Central memory CD8-positive, alpha-beta T cell (primary cell): ENCODE data around the gene NEMF.
"Not testable (repeated sequence)": the region's sequence is repeated elsewhere in the genome, so short reads cannot be mapped to it uniquely, and the experiment has no call there.

ENCODE experiments used
- ATAC-seq: fragments of 150-1000 bp; cut with Tn5 transposase; replicated peaks from 2 replicates; pipeline ENCODE4 v1.10.0; 2022; ENCODE audit warnings: mild to moderate bottlenecking, moderate FRiP score, moderate number of reproducible peaks; ENCODE audit not compliant: poor library complexity, severe bottlenecking; ENCODE audit errors: extremely low read depth
- DNase-seq, 2 donors: peaks; one replicate each; pipeline ENCODE4 v3.0.0; 2021; ENCODE audit warnings: low spot score in 2 of 2
- H3K27ac Mint-ChIP-seq: one replicate; pipeline ENCODE4 v1.8.0; 2022; ENCODE audit warnings: low read depth, mild to moderate bottlenecking, moderate library complexity, mixed read lengths
- H3K27me3 Mint-ChIP-seq: one replicate; pipeline ENCODE4 v1.8.0; 2022; ENCODE audit warnings: mixed read lengths
- H3K36me3 Mint-ChIP-seq: one replicate; pipeline ENCODE4 v1.8.0; 2022; ENCODE audit warnings: mild to moderate bottlenecking, moderate library complexity, mixed read lengths; ENCODE audit not compliant: insufficient read depth
- H3K4me1 Mint-ChIP-seq: one replicate; pipeline ENCODE4 v1.8.0; 2022; ENCODE audit warnings: mixed read lengths
- H3K4me3 Mint-ChIP-seq: one replicate; pipeline ENCODE4 v1.8.0; 2022; ENCODE audit warnings: mild to moderate bottlenecking, moderate library complexity, mixed read lengths
- H3K9me3 Mint-ChIP-seq: one replicate; pipeline ENCODE4 v1.8.0; 2022; ENCODE audit warnings: mixed read lengths

NEMF gene

GRCh38 chr14:49852301-49853157 lies at the start of gene NEMF:
NEMF (minus strand) TSS chr14:49852788; CDS start chr14:49852753, 35 bp downstream.
- peak; percentile 72 for ATAC-seq
- peaks cover 35% of the 10 kb centered on the region for H3K36me3 Mint-ChIP-seq
- peak within 1 kb of the TSS; percentile 99 for H3K4me3 Mint-ChIP-seq
- H3K27me3 Mint-ChIP-seq, result no peaks in the 10 kb centered on the region
- H3K27ac Mint-ChIP-seq, result peak within 1 kb of the TSS; percentile 94
- H3K9me3 Mint-ChIP-seq, result no peaks in the 10 kb centered on the region
- peaks cover 41% of the 10 kb centered on the region for H3K4me1 Mint-ChIP-seq
- DNase-seq, result peak; percentile 71

GRCh38 chr14:49900973-49901372 lies 48.4 kb upstream of the NEMF start:
- Mint-ChIP-seq H3K36me3 (peaks cover 23% of the 10 kb centered on the region), H3K27ac (no peak overlapping the region), H3K4me1 (peaks cover 40% of the 10 kb centered on the region), H3K4me3 (no peak overlapping the region), H3K9me3 (no peaks in the 10 kb centered on the region), H3K27me3 (no peaks in the 10 kb centered on the region)
- ATAC-seq (no peak), DNase-seq (no peak)

GRCh38 chr14:49898485-49898884 lies 45.9 kb upstream of the NEMF start:
- peak; percentile 31 for ATAC-seq
- DNase-seq, result no peak
- Mint-ChIP-seq H3K4me1 (peaks cover 56% of the 10 kb centered on the region), H3K27me3 (no peaks in the 10 kb centered on the region), H3K4me3 (peak overlapping the region; percentile 69), H3K27ac (peak overlapping the region; percentile 95), H3K9me3 (no peaks in the 10 kb centered on the region), H3K36me3 (peaks cover 46% of the 10 kb centered on the region)

GRCh38 chr14:49897965-49898364 lies 45.4 kb upstream of the NEMF start:
- Mint-ChIP-seq H3K36me3 (peaks cover 51% of the 10 kb centered on the region), H3K4me3 (peak overlapping the region; percentile 69), H3K27ac (peak overlapping the region; percentile 95), H3K4me1 (peaks cover 56% of the 10 kb centered on the region), H3K27me3 (no peaks in the 10 kb centered on the region), H3K9me3 (no peaks in the 10 kb centered on the region)
- no peak for ATAC-seq
- no peak for DNase-seq

GRCh38 chr14:49897414-49897813 lies 44.8 kb upstream of the NEMF start:
- H3K4me1 Mint-ChIP-seq, result peaks cover 57% of the 10 kb centered on the region

GRCh38 chr14:49896966-49897365 lies 44.4 kb upstream of the NEMF start:
- ATAC-seq, result no peak
- peak overlapping the region; percentile 91 for H3K4me3 Mint-ChIP-seq
- peaks cover 51% of the 10 kb centered on the region for H3K36me3 Mint-ChIP-seq
- no peaks in the 10 kb centered on the region for H3K9me3 Mint-ChIP-seq
- H3K4me1 Mint-ChIP-seq, result peaks cover 56% of the 10 kb centered on the region
- DNase-seq, result no peak
- H3K27ac Mint-ChIP-seq, result peak overlapping the region; percentile 95
- H3K27me3 Mint-ChIP-seq, result no peaks in the 10 kb centered on the region

More at GRCh38 chr14:49897414-49897813, 44.8 kb upstream of the NEMF start:
- Mint-ChIP-seq H3K4me3 (peak overlapping the region; percentile 91), H3K9me3 (no peaks in the 10 kb centered on the region), H3K27ac (peak overlapping the region; percentile 95), H3K36me3 (peaks cover 50% of the 10 kb centered on the region), H3K27me3 (no peaks in the 10 kb centered on the region)
- ATAC-seq, result no peak
- DNase-seq, result no peak

- H3K9me3 Mint-ChIP-seq, ATAC-seq, DNase-seq, H3K27me3 Mint-ChIP-seq: not testable (repeated sequence)
- Mint-ChIP-seq H3K4me1 (peaks cover 56% of the 10 kb centered on the region), H3K27ac (peak overlapping the region; percentile 95), H3K4me3 (peak overlapping the region; percentile 91), H3K36me3 (peaks cover 50% of the 10 kb centered on the region)
Observed at GRCh38 chr14:49896272-49896671, 43.7 kb upstream of the NEMF start.

- H3K27ac Mint-ChIP-seq, result peak overlapping the region; percentile 95
- H3K4me1 Mint-ChIP-seq, result peaks cover 56% of the 10 kb centered on the region
- ATAC-seq (no peak), DNase-seq (no peak)
- peaks cover 50% of the 10 kb centered on the region for H3K36me3 Mint-ChIP-seq
- H3K4me3 Mint-ChIP-seq, result peak overlapping the region; percentile 91
- no peaks in the 10 kb centered on the region for H3K27me3 Mint-ChIP-seq
- H3K9me3 Mint-ChIP-seq, result no peaks in the 10 kb centered on the region
Observed at GRCh38 chr14:49895480-49895879, 42.9 kb upstream of the NEMF start.

GRCh38 chr14:49894214-49895107 lies 41.9 kb upstream of the NEMF start:
- H3K27me3 Mint-ChIP-seq, ATAC-seq, DNase-seq, H3K9me3 Mint-ChIP-seq: not testable (repeated sequence)
- Mint-ChIP-seq H3K4me3 (peak overlapping the region; percentile 91), H3K36me3 (peaks cover 49% of the 10 kb centered on the region), H3K4me1 (peaks cover 50% of the 10 kb centered on the region), H3K27ac (peak overlapping the region; percentile 95)

- Mint-ChIP-seq H3K4me1 (peaks cover 46% of the 10 kb centered on the region), H3K9me3 (no peaks in the 10 kb centered on the region), H3K36me3 (peaks cover 47% of the 10 kb centered on the region), H3K4me3 (peak overlapping the region; percentile 91), H3K27ac (peak overlapping the region; percentile 95), H3K27me3 (no peaks in the 10 kb centered on the region)
- DNase-seq (peak; percentile 62 to 76), ATAC-seq (peak; percentile 73)
Observed at GRCh38 chr14:49893309-49894213, 41.0 kb upstream of the NEMF start.

GRCh38 chr14:49892636-49893308 lies 40.2 kb upstream of the NEMF start, which contains the start of gene ARF6:
ARF6 (plus strand) TSS chr14:49893082; CDS start chr14:49893737, 655 bp downstream.
- H3K36me3 Mint-ChIP-seq, result peaks cover 43% of the 10 kb centered on the region
- ATAC-seq, result peak; percentile 77
- peak within 1 kb of the TSS; percentile 91 for H3K4me3 Mint-ChIP-seq
- peaks cover 38% of the 10 kb centered on the region for H3K4me1 Mint-ChIP-seq
- no peaks in the 10 kb centered on the region for H3K9me3 Mint-ChIP-seq
- peak; percentile 90 for DNase-seq
- no peaks in the 10 kb centered on the region for H3K27me3 Mint-ChIP-seq
- peak within 1 kb of the TSS; percentile 95 for H3K27ac Mint-ChIP-seq
